ENCODE data around the gene KMT2C. TPM values are rescaled to one million over a fixed set of nuclear protein-coding genes. Genes with fewer than 3 reads are reported as not detected.
"Not testable (repeated sequence)": the region's sequence is repeated elsewhere in the genome, so short reads cannot be mapped to it uniquely, and the experiment has no call there.

KMT2C gene
- total RNA-seq, 1 donor, result 39.7 TPM

GRCh38 chr7:152419473-152420429, 16.1 kb downstream of the KMT2C start:
- no peak for DNase-seq (ENCODE audit: low read depth)
- no peak for TF ChIP-seq CTCF (IDR thresholded peaks at IDR 0.05; ENCODE audit: insufficient read depth, low read depth, low read length)
- H3K4me3 ChIP-seq (ENCODE audit: low read depth, low read length), result no peak overlapping the region

GRCh38 chr7:152414779-152415178, 21.0 kb downstream of the KMT2C start:
- TF ChIP-seq CTCF (IDR thresholded peaks at IDR 0.05; ENCODE audit: insufficient read depth, low read depth, low read length), result no peak
- no peak for DNase-seq (ENCODE audit: low read depth)
- no peak overlapping the region for H3K4me3 ChIP-seq (ENCODE audit: low read depth, low read length)

GRCh38 chr7:152411389-152411788, 24.4 kb downstream of the KMT2C start:
- no peak for DNase-seq (ENCODE audit: low read depth)
- H3K4me3 ChIP-seq (ENCODE audit: low read depth, low read length), result no peak overlapping the region
- no peak for TF ChIP-seq CTCF (IDR thresholded peaks at IDR 0.05; ENCODE audit: insufficient read depth, low read depth, low read length)

- no peak overlapping the region for H3K4me3 ChIP-seq (ENCODE audit: low read depth, low read length)
- no peak for DNase-seq (ENCODE audit: low read depth)
- TF ChIP-seq CTCF (IDR thresholded peaks at IDR 0.05; ENCODE audit: insufficient read depth, low read depth, low read length), result no peak
Observed at GRCh38 chr7:152406491-152406890, 29.3 kb downstream of the KMT2C start.

GRCh38 chr7:152406030-152406429, 29.8 kb downstream of the KMT2C start:
- DNase-seq (ENCODE audit: low read depth); H3K4me3 ChIP-seq (ENCODE audit: low read depth, low read length): not testable (repeated sequence)

- no peak for DNase-seq (ENCODE audit: low read depth)
- no peak for TF ChIP-seq CTCF (IDR thresholded peaks at IDR 0.05; ENCODE audit: insufficient read depth, low read depth, low read length)
- H3K4me3 ChIP-seq (ENCODE audit: low read depth, low read length), result no peak overlapping the region
Observed at GRCh38 chr7:152403726-152404125, 32.1 kb downstream of the KMT2C start.

GRCh38 chr7:152402384-152403250, 33.2 kb downstream of the KMT2C start:
- no peak overlapping the region for H3K4me3 ChIP-seq (ENCODE audit: low read depth, low read length)
- no peak for TF ChIP-seq CTCF (IDR thresholded peaks at IDR 0.05; ENCODE audit: insufficient read depth, low read depth, low read length)
- DNase-seq (ENCODE audit: low read depth), result no peak
